Liver (tissue), 9 donors: ENCODE measurements around the gene MCF2L. TPM values are rescaled to one million over a fixed set of nuclear protein-coding genes. Genes with fewer than 3 reads are reported as not detected.

Experiments
- DNase-seq: peaks from one replicate; pipeline ENCODE4 v3.0.0-alpha.2; 2017; ENCODE audit warnings: low spot score
- H3K27ac ChIP-seq, 2 donors: one replicate each; pipeline ENCODE4 v1.7.0; 2013; ENCODE audit warnings: inconsistent platforms in 2 of 2, low read length in 2 of 2, control low read depth in 1 of 2, low read depth in 1 of 2, mild to moderate bottlenecking in 1 of 2
- H3K27me3 ChIP-seq, 4 donors: one replicate each; pipeline versions ENCODE4 v1.6.1 to v1.7.0; 2013; ENCODE audit warnings: low read length in 3 of 4, inconsistent platforms in 1 of 4, mild to moderate bottlenecking in 1 of 4, moderate library complexity in 1 of 4; ENCODE audit not compliant: control insufficient read depth in 4 of 4, insufficient read depth in 4 of 4
- H3K36me3 ChIP-seq, 4 donors: one replicate each; pipeline versions ENCODE4 v1.6.1 to v1.7.0; 2013; ENCODE audit warnings: low read length in 3 of 4, mild to moderate bottlenecking in 3 of 4, low read depth in 1 of 4, moderate library complexity in 1 of 4; ENCODE audit not compliant: control insufficient read depth in 4 of 4, insufficient read depth in 3 of 4
- H3K4me1 ChIP-seq, 4 donors: one replicate each; pipeline versions ENCODE4 v1.6.1 to v1.7.0; 2013; ENCODE audit warnings: low read length in 3 of 4, mild to moderate bottlenecking in 3 of 4, moderate library complexity in 1 of 4; ENCODE audit not compliant: control insufficient read depth in 4 of 4, insufficient read depth in 4 of 4
- H3K4me3 ChIP-seq, 3 donors: one replicate each; pipeline versions ENCODE4 v1.6.1 to v1.7.0; 2013; ENCODE audit warnings: low read length in 3 of 3, control low read depth in 1 of 3, low read depth in 1 of 3, mild to moderate bottlenecking in 1 of 3
- H3K9ac ChIP-seq, 2 donors: one replicate each; pipeline ENCODE4 v1.7.0; 2013; ENCODE audit warnings: low read length in 2 of 2, mild to moderate bottlenecking in 2 of 2, moderate library complexity in 2 of 2, control low read depth in 1 of 2, low read depth in 1 of 2
- H3K9me3 ChIP-seq, 4 donors: one replicate each; pipeline versions ENCODE4 v1.6.1 to v1.7.0; 2013; ENCODE audit warnings: low read length in 3 of 4; ENCODE audit not compliant: control insufficient read depth in 4 of 4
- ATF3 ChIP-seq: IDR thresholded peaks from 2 replicates; pipeline ENCODE4 v1.6.1; 2016; ENCODE audit warnings: antibody characterized with exemption
- CTCF ChIP-seq: fragments of 150-350 bp; IDR thresholded peaks from 2 replicates; pipeline ENCODE4 v1.5.1; 2017; ENCODE audit warnings: improper control_type of control experiment, low read depth, low read length; ENCODE audit not compliant: missing input control
- EGR1 ChIP-seq, 2 donors: IDR thresholded peaks; 2 replicates each; pipeline ENCODE4 v1.6.1; 2016 to 2018; ENCODE audit warnings: antibody characterized with exemption in 2 of 2, low read depth in 2 of 2
- FOXA1 ChIP-seq: IDR thresholded peaks from 2 replicates; pipeline ENCODE4 v1.6.1; 2016; ENCODE audit warnings: antibody characterized with exemption
- FOXA2 ChIP-seq: IDR thresholded peaks from 2 replicates; pipeline ENCODE4 v1.6.1; 2016; ENCODE audit warnings: antibody characterized with exemption
- HNF4G ChIP-seq: IDR thresholded peaks from 2 replicates; pipeline ENCODE4 v1.6.1; 2016; ENCODE audit warnings: antibody characterized with exemption
- JUND ChIP-seq, 2 donors: IDR thresholded peaks; 2 replicates each; pipeline ENCODE4 v1.6.1; 2016; ENCODE audit warnings: antibody characterized with exemption in 2 of 2
- MAX ChIP-seq: IDR thresholded peaks from 2 replicates; pipeline ENCODE4 v1.6.1; 2016; ENCODE audit warnings: antibody characterized with exemption
- NR2F2 ChIP-seq: IDR thresholded peaks from 2 replicates; pipeline ENCODE4 v1.6.1; 2016; ENCODE audit warnings: antibody characterized with exemption
- RAD21 ChIP-seq, 2 donors: IDR thresholded peaks; 2 replicates each; pipeline ENCODE4 v1.6.1; 2016; ENCODE audit warnings: antibody characterized with exemption in 2 of 2, mild to moderate bottlenecking in 2 of 2
- REST ChIP-seq: IDR thresholded peaks from 2 replicates; pipeline ENCODE4 v1.6.1; 2016; ENCODE audit warnings: antibody characterized with exemption, mild to moderate bottlenecking
- RXRA ChIP-seq, 2 donors: IDR thresholded peaks; 2 replicates each; pipeline ENCODE4 v1.6.1; 2017 to 2018; ENCODE audit warnings: antibody characterized with exemption in 2 of 2, mild to moderate bottlenecking in 1 of 2
- TAF1 ChIP-seq: conservative IDR thresholded peaks from 2 replicates; pipeline ENCODE4 v1.6.1; 2016; ENCODE audit warnings: antibody characterized with exemption, mild to moderate bottlenecking
- YY1 ChIP-seq: IDR thresholded peaks from 2 replicates; pipeline ENCODE4 v1.6.1; 2016; ENCODE audit warnings: antibody characterized with exemption, mild to moderate bottlenecking
- ZBTB33 ChIP-seq: IDR thresholded peaks from 2 replicates; pipeline ENCODE4 v1.6.1; 2016; ENCODE audit warnings: antibody characterized with exemption
- WGBS: extraction: QIAGEN DNeasy Blood & Tissue Kit; methylation state at CpG from one replicate; pipeline ENCODE4 v1.1.7; 2013; 5-methylcytosine and 5-hydroxymethylcytosine counted together
- polyA plus RNA-seq, 2 donors: library from polyadenylated mRNA; stranded (reverse) in 1 of 2; unstranded in 1 of 2; fragments of 200-250 nt in 1 of 2; fragments of >200 nt in 1 of 2; fragmentation: Nextera tagmentation in 1 of 2; extraction: Ambion mirVana in 1 of 2; gene quantifications; one replicate each; pipeline versions ENCODE4 v1.2.1 to v1.2.3, GENCODE V29; 2013 to 2015
- total RNA-seq, 2 donors: library from RNA; depleted of rRNA; stranded (reverse); fragments of >200 nt; gene quantifications; one replicate each; pipeline ENCODE4 v1.2.3, GENCODE V29; 2014
- donor health status: healthy.
- donor health status: healthy.
- donor health status: healthy.
- donor health status: healthy.
- donor health status: healthy.

MCF2L gene
- total and polyA plus RNA-seq, 4 donors: 2.9 to 12.8 (median 7.1) TPM

- Histone ChIP-seq H3K27ac (no peak overlapping the region), H3K27me3 (no peaks in the 10 kb centered on the region), H3K4me1 (peaks cover 5 to 30% (median 22%) of the 10 kb centered on the region in 4 donors), H3K36me3 (no peaks in the 10 kb centered on the region), H3K4me3 (no peak overlapping the region), H3K9ac (no peak overlapping the region), H3K9me3 (no peaks in the 10 kb centered on the region)
- no peak for TF ChIP-seq FOXA2
- TF ChIP-seq CTCF: no peak
- no peak for TF ChIP-seq ATF3
- no peak for TF ChIP-seq TAF1
- no peak for TF ChIP-seq NR2F2
- TF ChIP-seq HNF4G: no peak
- no peak for TF ChIP-seq EGR1 (IDR thresholded peaks at IDR 0.05; ENCODE audit: low read depth in 2 of 2)
- TF ChIP-seq RXRA (IDR thresholded peaks at IDR 0.05): no peak
- TF ChIP-seq JUND (IDR thresholded peaks at IDR 0.05): no peak
- TF ChIP-seq REST: no peak
- TF ChIP-seq RAD21 (IDR thresholded peaks at IDR 0.05): no peak
- no peak for TF ChIP-seq ZBTB33
- no peak for TF ChIP-seq YY1
- TF ChIP-seq FOXA1: no peak
- no peak for TF ChIP-seq MAX
- DNase-seq: no peak
- 92% methylated on average over 15 of the region's 15 CpGs for WGBS
Measured at GRCh38 chr13:112955271-112955937, 13.6 kb upstream of the MCF2L start.

GRCh38 chr13:112955956-112956355 lies 13.1 kb upstream of the MCF2L start:
- H3K4me3 ChIP-seq: no peak overlapping the region
- H3K36me3 ChIP-seq: no peaks in the 10 kb centered on the region
- no peaks in the 10 kb centered on the region for H3K9me3 ChIP-seq
- H3K27ac ChIP-seq: no peak overlapping the region
- DNase-seq: no peak
- no peak overlapping the region for H3K9ac ChIP-seq
- peaks cover 5 to 27% (median 21%) of the 10 kb centered on the region in 4 donors for H3K4me1 ChIP-seq
- 95% methylated on average over 11 of the region's 11 CpGs for WGBS
- no peaks in the 10 kb centered on the region for H3K27me3 ChIP-seq
- TF ChIP-seq FOXA1 (no peak), ZBTB33 (no peak), YY1 (no peak), MAX (no peak), CTCF (no peak)
